SHP77 treated with DMSO at 0.1 percent for 48 hours (cell line): ENCODE data around the gene WTAP.
A peak's percentile ranks its signal among the peaks of the same experiment; 100 is the strongest.
"Not testable (repeated sequence)": the region's sequence is repeated elsewhere in the genome, so short reads cannot be mapped to it uniquely, and the experiment has no call there.

ENCODE experiments used
- DNase-seq: peaks from one replicate; lab custom pipeline; 2025; lab: John Stamatoyannopoulos, UW

The WTAP gene

DNA sequence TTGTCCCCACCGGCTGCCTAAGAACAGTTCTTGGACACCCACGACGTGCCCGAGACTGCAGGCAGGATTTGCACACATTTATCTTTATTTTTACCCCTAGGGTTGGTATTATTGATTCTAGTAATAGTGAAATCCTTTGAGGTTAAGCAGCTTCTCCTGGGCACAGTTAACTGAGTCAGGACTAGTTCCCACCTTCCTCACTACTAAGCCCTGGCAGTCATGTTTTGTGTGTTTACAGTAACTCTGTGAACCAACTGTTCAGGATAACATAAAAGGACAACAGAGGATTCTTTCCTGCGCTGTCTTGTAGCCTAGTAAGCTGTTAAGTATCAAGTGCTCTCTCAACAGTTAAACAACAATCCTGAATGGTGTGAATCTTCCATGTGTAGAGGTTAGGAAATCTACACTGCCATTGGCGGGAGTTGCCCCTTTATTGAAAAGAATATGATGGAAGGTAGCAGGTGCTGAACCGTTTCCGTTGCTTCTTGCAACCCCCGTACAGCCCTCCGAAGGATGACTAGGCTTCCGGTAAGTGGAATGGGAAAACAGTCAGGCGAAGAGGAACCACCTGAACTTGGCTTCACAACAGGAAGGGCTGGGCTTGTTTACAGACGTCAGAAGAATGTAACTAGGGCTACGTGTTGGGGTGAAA lies 33.3 kb upstream of the WTAP start:
- peak; percentile 77 for DNase-seq

- DNase-seq: no peak
Observed at GRCh38 chr6:159695984-159696383, 31.3 kb upstream of the WTAP start.

DNA sequence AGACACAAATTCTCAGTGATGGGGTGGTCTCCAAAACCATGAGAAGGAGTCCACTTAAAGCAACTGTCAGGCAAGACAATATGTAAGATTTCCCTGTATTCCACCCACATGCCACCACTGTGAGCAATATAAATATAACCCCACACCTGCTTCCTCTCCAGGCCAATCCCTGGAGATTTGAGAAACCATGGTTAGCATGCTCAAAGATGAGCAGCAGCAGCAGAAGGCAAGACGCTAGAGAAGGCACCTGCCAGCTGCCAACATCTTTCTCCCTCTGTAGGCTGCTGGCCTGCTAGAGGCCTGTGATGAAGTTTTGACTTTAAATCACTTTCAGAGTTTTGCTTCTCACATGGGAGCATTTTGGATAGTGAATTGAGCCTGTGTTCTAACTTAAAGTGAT lies 26.3 kb upstream of the WTAP start:
- no peak for DNase-seq

- DNase-seq: no peak
Observed at GRCh38 chr6:159701413-159701999, 25.8 kb upstream of the WTAP start.

GRCh38 chr6:159710603-159711002 lies 16.7 kb upstream of the WTAP start:
- not testable (repeated sequence) for DNase-seq

DNA sequence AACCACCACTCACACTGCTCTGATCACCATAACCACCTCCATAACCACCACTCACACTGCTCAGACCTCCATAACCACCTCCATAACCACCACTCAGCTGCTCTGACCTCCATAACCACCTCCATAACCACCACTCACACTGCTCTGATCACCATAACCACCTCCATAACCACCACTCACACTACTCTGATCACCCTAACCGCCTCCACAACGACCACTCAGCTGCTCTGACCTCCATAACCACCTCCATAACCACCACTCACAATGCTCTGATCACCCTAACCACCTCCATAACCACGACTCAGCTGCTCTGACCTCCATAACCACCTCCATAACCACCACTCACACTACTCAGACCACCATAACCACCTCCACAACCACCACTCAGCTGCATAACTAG lies 14.9 kb upstream of the WTAP start:
- DNase-seq: not testable (repeated sequence)

GRCh38 chr6:159713984-159714383 lies 13.3 kb upstream of the WTAP start:
- no peak for DNase-seq

- DNase-seq: no peak
Observed at GRCh38 chr6:159714404-159714803, 12.9 kb upstream of the WTAP start.

DNA sequence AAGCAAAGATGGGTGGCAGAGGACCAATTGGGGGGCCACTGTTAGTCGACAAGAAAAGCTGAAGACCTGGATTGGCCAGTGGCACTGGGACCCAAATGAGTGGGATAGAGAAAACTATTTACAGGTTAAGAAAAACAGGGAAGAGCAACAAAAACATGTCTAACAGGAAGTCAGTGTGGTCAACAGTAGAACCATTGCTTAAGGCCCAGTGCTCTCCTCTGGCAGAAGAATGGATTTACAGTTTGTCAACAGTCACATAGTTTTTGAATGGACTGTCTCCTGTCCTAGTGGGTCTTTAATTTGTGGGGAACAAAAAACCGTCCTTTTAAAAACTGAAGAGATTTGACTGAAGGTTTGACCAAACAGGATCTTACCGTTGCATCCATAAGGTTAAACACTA lies 12.1 kb upstream of the WTAP start:
- no peak for DNase-seq

GRCh38 chr6:159715605-159716004 lies 11.7 kb upstream of the WTAP start:
- no peak for DNase-seq

GRCh38 chr6:159716247-159717096 lies 10.8 kb upstream of the WTAP start:
- DNase-seq: no peak

DNA sequence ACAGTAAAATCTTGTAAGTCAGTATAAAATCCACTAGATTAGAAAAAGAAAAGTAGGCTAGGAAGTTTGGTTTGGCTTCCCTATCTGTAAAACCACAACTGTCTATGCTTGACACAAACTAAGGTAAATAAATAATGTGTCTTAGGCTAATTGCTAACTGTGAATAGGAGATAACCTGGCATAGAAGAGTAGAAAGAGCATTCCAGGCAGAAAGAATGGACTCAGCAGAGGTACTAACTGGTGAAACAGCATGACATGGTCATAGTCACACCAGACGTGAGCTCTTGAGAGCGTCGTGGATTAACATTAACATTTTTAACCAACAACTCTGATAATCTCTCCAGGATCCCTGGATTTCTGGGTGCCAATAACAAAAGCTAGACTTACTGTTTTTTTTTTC lies 8.7 kb upstream of the WTAP start:
- DNase-seq: no peak

- DNase-seq: no peak
Observed at GRCh38 chr6:159719287-159719686, 8.0 kb upstream of the WTAP start.

DNA sequence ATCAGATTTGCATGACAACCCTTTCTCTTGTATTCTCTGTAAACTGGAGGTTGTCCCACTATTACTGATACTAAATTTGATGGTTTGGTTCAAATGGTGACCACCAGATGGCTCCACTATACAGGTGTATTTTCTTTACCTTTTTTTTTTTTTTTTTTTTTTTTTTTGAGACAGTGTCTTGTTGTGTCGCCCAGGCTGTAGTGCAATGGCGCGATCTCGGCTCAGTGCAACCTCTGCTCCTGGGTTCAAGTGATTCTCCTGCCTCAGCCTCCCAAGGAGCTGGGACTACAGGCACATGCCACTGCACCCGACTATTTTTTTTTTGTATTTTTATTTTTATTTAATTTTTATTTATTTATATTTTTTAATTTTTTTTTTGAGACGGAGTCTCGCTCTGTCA lies 6.6 kb upstream of the WTAP start:
- peak; percentile 17 for DNase-seq

DNA sequence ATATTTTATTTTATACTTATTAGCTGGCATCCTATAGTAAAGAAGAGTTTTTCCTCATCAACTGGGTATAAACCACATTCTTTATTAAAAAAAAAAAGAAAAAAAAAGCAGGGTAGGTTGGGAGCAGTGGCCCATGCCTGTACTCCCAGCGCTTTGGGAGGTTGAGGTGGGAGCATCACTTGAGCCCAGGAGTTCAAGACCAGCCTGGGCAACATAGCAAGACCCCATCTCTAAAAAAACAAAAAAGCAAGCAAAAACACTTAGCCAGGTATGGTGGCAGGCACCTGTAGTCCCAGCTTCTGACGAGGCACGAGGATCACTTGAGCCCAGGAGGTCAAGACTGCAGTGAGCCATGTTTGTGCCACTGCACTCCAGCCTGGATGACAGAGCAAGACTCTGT lies 5.3 kb upstream of the WTAP start:
- DNase-seq: not testable (repeated sequence)

- DNase-seq: no peak
Observed at GRCh38 chr6:159722655-159723054, 4.7 kb upstream of the WTAP start.

GRCh38 chr6:159723259-159723658 lies 4.0 kb upstream of the WTAP start:
- no peak for DNase-seq

- DNase-seq: no peak
Observed at GRCh38 chr6:159724778-159725177, 2.5 kb upstream of the WTAP start.

GRCh38 chr6:159725208-159725607 lies 2.1 kb upstream of the WTAP start:
- DNase-seq: not testable (repeated sequence)

- DNase-seq: no peak
Observed at GRCh38 chr6:159726255-159726917, 920 bp upstream of the WTAP start.

- peak; percentile 3 for DNase-seq
Observed at GRCh38 chr6:159727717-159728445, 575 bp downstream of the WTAP start.

- DNase-seq: no peak
Observed at GRCh38 chr6:159728531-159728964, 1.2 kb downstream of the WTAP start.
